Hair follicular keratinocyte (primary cell): Measurements from ENCODE around the gene TRPM8. TPM values are rescaled to one million over a fixed set of nuclear protein-coding genes. Genes with fewer than 3 reads are reported as not detected.

Experiments
- total RNA-seq: library from RNA; depleted of rRNA; stranded (reverse); fragments of >200 nt; gene quantifications from 2 replicates; pipeline ENCODE4 v1.2.3, GENCODE V29; 2015

Gene TRPM8
- total RNA-seq: not detected in 2 replicates

GRCh38 chr2:233917116-233917515 lies at the start of gene TRPM8:
TSS of gene TRPM8 (plus strand) at chr2:233917373. CDS start at chr2:233926538, 9,165 bp downstream.

GRCh38 chr2:233867993-233868532 lies 49.1 kb upstream of the TRPM8 start, which contains the start of gene MSL3B:
TSS of gene MSL3B (minus strand) at chr2:233868386.

GRCh38 chr2:234050455-234051135 lies 133.4 kb downstream of the TRPM8 start, which contains the start of gene SPP2:
TSS of gene SPP2 (plus strand) at chr2:234050702. CDS start at chr2:234050787, 85 bp downstream.

Other genes with a start within 250 kb of the TRPM8 start
- not detected in 2 replicates for gene UGT1A9, start 245.5 kb upstream of the TRPM8 start, total RNA-seq
- 0.16 and 0.27 TPM in 2 replicates for gene UGT1A7, start 235.5 kb upstream of the TRPM8 start, total RNA-seq
- 0.38 and 0.78 TPM in 2 replicates for gene UGT1A6, start 224.5 kb upstream of the TRPM8 start, total RNA-seq
- not detected in 2 replicates for gene UGT1A5, start 204.5 kb upstream of the TRPM8 start, total RNA-seq
- not detected in 2 replicates for gene UGT1A4, start 198.6 kb upstream of the TRPM8 start, total RNA-seq
- gene UGT1A3, start 188.3 kb upstream of the TRPM8 start, total RNA-seq: not detected in 2 replicates
- not detected in 2 replicates for gene UGT1A1, start 157.1 kb upstream of the TRPM8 start, total RNA-seq
- 0.38 TPM in 1 of 2 replicates, not detected in the other for gene MROH2A, start 139.0 kb upstream of the TRPM8 start, total RNA-seq
- gene HJURP, start 62.8 kb upstream of the TRPM8 start, total RNA-seq: 10.9 and 34.3 TPM in 2 replicates
- not detected in 2 replicates for gene SPP2, start 133.3 kb downstream of the TRPM8 start, total RNA-seq